ENCODE data around the gene CBARP.

DNA sequence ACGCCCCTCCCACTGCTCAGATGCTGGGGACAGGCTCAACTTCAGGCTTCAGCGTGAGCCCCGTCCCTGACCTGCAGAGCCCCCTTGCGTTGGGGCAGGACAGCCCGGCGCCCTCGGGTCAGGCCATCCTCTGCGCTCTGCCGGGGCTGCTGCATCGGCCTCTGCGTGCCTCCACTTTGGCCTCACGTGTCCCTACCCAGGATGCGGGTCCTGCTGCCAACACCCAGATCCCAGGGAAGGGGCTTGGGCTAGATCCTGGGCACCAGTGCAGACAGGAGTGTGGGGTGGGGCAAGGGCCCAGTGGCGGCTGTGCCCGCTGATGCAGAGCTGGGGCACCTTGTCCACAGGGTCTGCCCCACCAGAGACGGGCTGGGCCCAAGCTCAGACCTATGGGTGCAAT lies 13.0 kb downstream of the CBARP start:
- TF ChIP-seq, protein P1, sequence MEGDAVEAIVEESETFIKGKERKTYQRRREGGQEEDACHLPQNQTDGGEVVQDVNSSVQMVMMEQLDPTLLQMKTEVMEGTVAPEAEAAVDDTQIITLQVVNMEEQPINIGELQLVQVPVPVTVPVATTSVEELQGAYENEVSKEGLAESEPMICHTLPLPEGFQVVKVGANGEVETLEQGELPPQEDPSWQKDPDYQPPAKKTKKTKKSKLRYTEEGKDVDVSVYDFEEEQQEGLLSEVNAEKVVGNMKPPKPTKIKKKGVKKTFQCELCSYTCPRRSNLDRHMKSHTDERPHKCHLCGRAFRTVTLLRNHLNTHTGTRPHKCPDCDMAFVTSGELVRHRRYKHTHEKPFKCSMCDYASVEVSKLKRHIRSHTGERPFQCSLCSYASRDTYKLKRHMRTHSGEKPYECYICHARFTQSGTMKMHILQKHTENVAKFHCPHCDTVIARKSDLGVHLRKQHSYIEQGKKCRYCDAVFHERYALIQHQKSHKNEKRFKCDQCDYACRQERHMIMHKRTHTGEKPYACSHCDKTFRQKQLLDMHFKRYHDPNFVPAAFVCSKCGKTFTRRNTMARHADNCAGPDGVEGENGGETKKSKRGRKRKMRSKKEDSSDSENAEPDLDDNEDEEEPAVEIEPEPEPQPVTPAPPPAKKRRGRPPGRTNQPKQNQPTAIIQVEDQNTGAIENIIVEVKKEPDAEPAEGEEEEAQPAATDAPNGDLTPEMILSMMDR (IDR thresholded peaks at IDR 0.05), result no peak
- no peak for TF ChIP-seq EP300 (IDR thresholded peaks at IDR 0.05)
- TF ChIP-seq POLR2A (IDR thresholded peaks at IDR 0.05), result no peak
- TF ChIP-seq POLR2AphosphoS5 (IDR thresholded peaks at IDR 0.05), result no peak

Measured in upper lobe of left lung (tissue), 4 donors.